Panc1 (cell line): ENCODE measurements around the gene ZNRF3.
"Not testable (repeated sequence)": the region's sequence is repeated elsewhere in the genome, so short reads cannot be mapped to it uniquely, and the experiment has no call there.

Experiments used
- POLR2AphosphoS5 ChIP-seq: IDR thresholded peaks from 2 replicates; pipeline ENCODE4 v1.6.1; 2012; ENCODE audit warnings: mild to moderate bottlenecking, low read depth, low read length, moderate library complexity
- TCF7L2 ChIP-seq: IDR thresholded peaks from 2 replicates; pipeline ENCODE4 v1.6.1; 2011; ENCODE audit warnings: mild to moderate bottlenecking, low read depth, low read length, inconsistent platforms
- TF ChIP-seq, protein P1 (sequence below): fragments of 450-650 bp; IDR thresholded peaks from 2 replicates; pipeline ENCODE4 v1.5.1; 2017; ENCODE audit warnings: mild to moderate bottlenecking
- TF ChIP-seq, protein P2 (sequence below), 2 experiments: IDR thresholded peaks; 2 replicates each; pipeline ENCODE4 v1.6.1; 2011 to 2012; ENCODE audit warnings: low read depth in 2 of 2, control low read depth in 1 of 2, low read length in 1 of 2, mild to moderate bottlenecking in 1 of 2, moderate library complexity in 1 of 2; ENCODE audit not compliant: insufficient read depth in 1 of 2

DNA sequence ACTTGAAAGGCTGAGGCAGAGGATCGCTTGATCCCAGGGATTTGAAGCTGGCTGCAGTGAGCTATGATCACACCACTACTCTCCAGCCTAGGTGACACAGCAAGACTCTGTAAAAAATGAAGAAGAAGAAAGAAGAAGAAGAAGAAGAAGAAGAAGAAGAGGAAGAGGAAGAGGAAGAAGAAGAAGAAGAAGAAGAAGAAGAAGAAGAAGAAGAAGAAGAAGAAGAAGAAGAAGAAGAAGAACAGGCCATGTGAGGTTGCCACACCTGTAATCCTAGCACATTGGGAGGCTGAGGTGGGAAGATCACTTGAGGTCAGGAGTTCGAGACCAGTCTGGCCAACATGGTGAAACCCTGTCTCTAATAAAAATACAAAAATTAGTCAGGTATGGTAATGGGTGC is 39.1 kb upstream of the ZNRF3 start:
- not testable (repeated sequence) for TF ChIP-seq TCF7L2, POLR2AphosphoS5
- TF ChIP-seq, protein P1, sequence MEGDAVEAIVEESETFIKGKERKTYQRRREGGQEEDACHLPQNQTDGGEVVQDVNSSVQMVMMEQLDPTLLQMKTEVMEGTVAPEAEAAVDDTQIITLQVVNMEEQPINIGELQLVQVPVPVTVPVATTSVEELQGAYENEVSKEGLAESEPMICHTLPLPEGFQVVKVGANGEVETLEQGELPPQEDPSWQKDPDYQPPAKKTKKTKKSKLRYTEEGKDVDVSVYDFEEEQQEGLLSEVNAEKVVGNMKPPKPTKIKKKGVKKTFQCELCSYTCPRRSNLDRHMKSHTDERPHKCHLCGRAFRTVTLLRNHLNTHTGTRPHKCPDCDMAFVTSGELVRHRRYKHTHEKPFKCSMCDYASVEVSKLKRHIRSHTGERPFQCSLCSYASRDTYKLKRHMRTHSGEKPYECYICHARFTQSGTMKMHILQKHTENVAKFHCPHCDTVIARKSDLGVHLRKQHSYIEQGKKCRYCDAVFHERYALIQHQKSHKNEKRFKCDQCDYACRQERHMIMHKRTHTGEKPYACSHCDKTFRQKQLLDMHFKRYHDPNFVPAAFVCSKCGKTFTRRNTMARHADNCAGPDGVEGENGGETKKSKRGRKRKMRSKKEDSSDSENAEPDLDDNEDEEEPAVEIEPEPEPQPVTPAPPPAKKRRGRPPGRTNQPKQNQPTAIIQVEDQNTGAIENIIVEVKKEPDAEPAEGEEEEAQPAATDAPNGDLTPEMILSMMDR: not testable (repeated sequence)
- TF ChIP-seq, protein P2, sequence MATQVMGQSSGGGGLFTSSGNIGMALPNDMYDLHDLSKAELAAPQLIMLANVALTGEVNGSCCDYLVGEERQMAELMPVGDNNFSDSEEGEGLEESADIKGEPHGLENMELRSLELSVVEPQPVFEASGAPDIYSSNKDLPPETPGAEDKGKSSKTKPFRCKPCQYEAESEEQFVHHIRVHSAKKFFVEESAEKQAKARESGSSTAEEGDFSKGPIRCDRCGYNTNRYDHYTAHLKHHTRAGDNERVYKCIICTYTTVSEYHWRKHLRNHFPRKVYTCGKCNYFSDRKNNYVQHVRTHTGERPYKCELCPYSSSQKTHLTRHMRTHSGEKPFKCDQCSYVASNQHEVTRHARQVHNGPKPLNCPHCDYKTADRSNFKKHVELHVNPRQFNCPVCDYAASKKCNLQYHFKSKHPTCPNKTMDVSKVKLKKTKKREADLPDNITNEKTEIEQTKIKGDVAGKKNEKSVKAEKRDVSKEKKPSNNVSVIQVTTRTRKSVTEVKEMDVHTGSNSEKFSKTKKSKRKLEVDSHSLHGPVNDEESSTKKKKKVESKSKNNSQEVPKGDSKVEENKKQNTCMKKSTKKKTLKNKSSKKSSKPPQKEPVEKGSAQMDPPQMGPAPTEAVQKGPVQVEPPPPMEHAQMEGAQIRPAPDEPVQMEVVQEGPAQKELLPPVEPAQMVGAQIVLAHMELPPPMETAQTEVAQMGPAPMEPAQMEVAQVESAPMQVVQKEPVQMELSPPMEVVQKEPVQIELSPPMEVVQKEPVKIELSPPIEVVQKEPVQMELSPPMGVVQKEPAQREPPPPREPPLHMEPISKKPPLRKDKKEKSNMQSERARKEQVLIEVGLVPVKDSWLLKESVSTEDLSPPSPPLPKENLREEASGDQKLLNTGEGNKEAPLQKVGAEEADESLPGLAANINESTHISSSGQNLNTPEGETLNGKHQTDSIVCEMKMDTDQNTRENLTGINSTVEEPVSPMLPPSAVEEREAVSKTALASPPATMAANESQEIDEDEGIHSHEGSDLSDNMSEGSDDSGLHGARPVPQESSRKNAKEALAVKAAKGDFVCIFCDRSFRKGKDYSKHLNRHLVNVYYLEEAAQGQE (IDR thresholded peaks at IDR 0.05; ENCODE audit: insufficient read depth in 1 of 2, low read depth in 2 of 2, low read length in 1 of 2): not testable (repeated sequence)
